ENCODE data around the gene AKNA. TPM values are rescaled to one million over a fixed set of nuclear protein-coding genes. Genes with fewer than 3 reads are reported as not detected.

The AKNA gene
- total and polyA plus RNA-seq, 2 of the 8 experiments (the other 6 are each of a cell fraction or from before 2014, with no cell fraction given) = 21.0 to 27.4 TPM

DNA sequence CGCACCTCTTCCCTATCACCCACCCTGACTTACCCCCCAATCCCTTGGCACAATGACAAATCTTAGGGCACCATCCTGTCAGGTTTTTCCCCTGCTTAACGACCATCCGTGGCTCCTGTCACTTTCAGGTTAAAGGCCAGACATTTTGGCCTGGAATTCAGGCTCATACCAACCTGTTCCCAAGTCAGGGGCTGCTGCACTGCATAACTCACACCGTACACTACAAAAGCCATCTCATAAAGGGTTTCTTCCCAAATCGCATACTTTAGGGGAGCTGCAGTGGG is 7.5 kb upstream of the AKNA start:
- H3K4me2 ChIP-seq (ENCODE audit: insufficient read depth in 1 of 2, low read depth in 2 of 2, low read length in 2 of 2) = peak overlapping the region in 1 of 2 experiments; percentile 71; a peak in 3 of 4 replicates
- DNase-seq (ENCODE audit: low read depth in 1 of 2, low spot score in 2 of 2) (no peak), FAIRE-seq (no peak)
- H3K56ac ChIP-seq (replicated peaks; ENCODE audit: insufficient read length, low read depth, low read length) = no peak overlapping the region
- H2AK5ac ChIP-seq (ENCODE audit: low read depth, low read length) = no peak overlapping the region
- H3K27ac ChIP-seq (ENCODE audit: low read depth, low read length) = no peak overlapping the region
- H3K4me3 ChIP-seq (ENCODE audit: extremely low read depth in 1 of 4, insufficient read depth in 2 of 4, low read depth in 3 of 4, low read length in 4 of 4) = no peak overlapping the region
- no peaks in the 10 kb centered on the region for H3K9me3 ChIP-seq (ENCODE audit: insufficient read depth in 2 of 2, low read depth in 1 of 2, low read length in 1 of 2)
- H4K5ac ChIP-seq (ENCODE audit: insufficient read length, low read depth, low read length) = no peak overlapping the region
- no peak overlapping the region for H2AFZ ChIP-seq (ENCODE audit: low read length)
- H4K91ac ChIP-seq (replicated peaks; ENCODE audit: insufficient read length, low read length) = no peak overlapping the region
- H3K4me1 ChIP-seq (replicated peaks in 1 of 4; ENCODE audit: control insufficient read depth in 3 of 4, insufficient read depth in 4 of 4, low read length in 3 of 4) = peaks cover 6 to 17% (median 11%) of the 10 kb centered on the region in 4 experiments; a peak in 6 of 7 replicates
- H2BK20ac ChIP-seq (ENCODE audit: low read length) = no peak overlapping the region
- H2BK12ac ChIP-seq (ENCODE audit: low read depth, low read length) = peak overlapping the region; percentile 60; the same call in 1 of the 2 replicates
- no peaks in the 10 kb centered on the region for H3K79me1 ChIP-seq (ENCODE audit: low read depth, low read length)
- H3K23me2 ChIP-seq (ENCODE audit: low read depth, low read length) = peaks cover 6% of the 10 kb centered on the region; the same call in 1 of the 2 replicates
- CTCF ChIA-PET (ENCODE audit: partially characterized antibody) = interaction anchor here (1.1 to 1.8 kb wide), 5 partner anchors 10 to 259 kb away, joined by 3 to 6 read pairs (median 5); no protein-coding TSS in a partner anchor
- peaks cover 0 to 9% (median 1%) of the 10 kb centered on the region in 4 experiments; a peak in 2 of 8 replicates for H3K36me3 ChIP-seq (ENCODE audit: control insufficient read depth in 2 of 4, insufficient read depth in 4 of 4, low read length in 3 of 4)
- H4K20me1 ChIP-seq (replicated peaks in 1 of 2; ENCODE audit: control insufficient read depth in 1 of 2, insufficient read depth in 2 of 2, low read length in 2 of 2) = peaks cover 0 to 1% of the 10 kb centered on the region in 2 experiments
- POLR2A ChIA-PET (ENCODE audit: partially characterized antibody) = interaction anchor here (0.8 to 5.5 kb wide), 8 partner anchors 9 to 56 kb away, joined by 3 to 38 read pairs (median 4); no protein-coding TSS in a partner anchor
- no peak overlapping the region; the same call in 1 of the 2 replicates for H3K18ac ChIP-seq (ENCODE audit: extremely low read depth, low read length)
- no peak overlapping the region for H2BK120ac ChIP-seq (replicated peaks; ENCODE audit: low read depth, low read length)
- H3K14ac ChIP-seq (ENCODE audit: insufficient read length) = no peak overlapping the region
- H3K79me2 ChIP-seq (ENCODE audit: control insufficient read depth in 1 of 2, insufficient read depth in 2 of 2, low read length in 2 of 2) = peaks cover 0 to 6% of the 10 kb centered on the region in 2 experiments; a peak in 1 of 4 replicates
- TF ChIP-seq CREB1 (IDR thresholded peaks at IDR 0.05) (no peak), TBP (IDR thresholded peaks at IDR 0.05; ENCODE audit: low read depth, low read length) (no peak), RBBP5 (IDR thresholded peaks at IDR 0.05; ENCODE audit: borderline replicate concordance, low read depth, low read length) (no peak), YY1 (IDR thresholded peaks at IDR 0.05; ENCODE audit: low read depth, low read length) (no peak), FOSL1 (IDR thresholded peaks at IDR 0.05; ENCODE audit: insufficient read depth, low read depth, low read length) (no peak), RNF2 (IDR thresholded peaks at IDR 0.05; ENCODE audit: borderline replicate concordance, low read depth, low read length, missing control alignments, poor library complexity, severe bottlenecking) (no peak), HDAC2 (IDR thresholded peaks at IDR 0.05; ENCODE audit: borderline replicate concordance in 1 of 2, low read depth in 2 of 2, low read length in 2 of 2) (no peak), SUZ12 (IDR thresholded peaks at IDR 0.05; ENCODE audit: low read length) (no peak), POU5F1 (IDR thresholded peaks at IDR 0.05; ENCODE audit: low read depth, low read length) (no peak), SP2 (IDR thresholded peaks at IDR 0.05; ENCODE audit: low read length) (no peak)
- no peak overlapping the region for H3K23ac ChIP-seq (ENCODE audit: insufficient read length)
- H2BK5ac ChIP-seq (ENCODE audit: low read depth, low read length) = peak overlapping the region; percentile 81; the same call in 1 of the 2 replicates
- no peak overlapping the region for H4K8ac ChIP-seq (ENCODE audit: extremely low read depth, insufficient read depth, low read length)
- 91% methylated on average over 5 of the region's 5 CpGs; no CpG with 5 or more reads in 1 of the 2 experiments for WGBS, 2 experiments (ENCODE audit: extremely low coverage in 1 of 2, insufficient coverage in 1 of 2, insufficient read length in 1 of 2, insufficient replicate concordance in 2 of 2, low coverage in 1 of 2, low lambda C conversion rate in 2 of 2, missing lambda C conversion rate in 1 of 2)
- H2BK15ac ChIP-seq (ENCODE audit: low read length) = 0 out of 2 replicates have a peak overlapping the region, but pooled peaks have one; percentile 34
- no peak overlapping the region for H3K9ac ChIP-seq (replicated peaks in 1 of 4; ENCODE audit: extremely low read depth in 1 of 4, low read depth in 3 of 4, low read length in 3 of 4)
- H3K4ac ChIP-seq (replicated peaks; ENCODE audit: insufficient read length, low read depth, low read length) = no peak overlapping the region
- no peaks in the 10 kb centered on the region for H3K27me3 ChIP-seq (replicated peaks in 1 of 4; ENCODE audit: control insufficient read depth in 3 of 4, extremely low read depth in 1 of 4, insufficient read depth in 3 of 4, low read length in 3 of 4)
